ENCODE results near the gene TAF1B. TPM values are rescaled to one million over a fixed set of nuclear protein-coding genes. Genes with fewer than 3 reads are reported as not detected.

Gene TAF1B
- total RNA-seq, 2 donors from 2014 or later = 14.8 to 16.0 TPM

GRCh38 chr2:9946818-9947217 is 103.5 kb downstream of the TAF1B start:
- TF ChIP-seq POLR2AphosphoS5 (IDR thresholded peaks at IDR 0.05) (no peak), CTCF (IDR thresholded peaks at IDR 0.05) (no peak), POLR2A (IDR thresholded peaks at IDR 0.05) (no peak)
- peaks cover 4% of the 10 kb centered on the region for H3K4me1 ChIP-seq (replicated peaks)
- DNase-seq (ENCODE audit: low spot score) = no peak
- H3K4me3 ChIP-seq = no peak overlapping the region
- 73% methylated on average over 5 of the region's 5 CpGs for WGBS
- intact Hi-C loops (cut with DNase I) = no loop called here
- no peak overlapping the region for H3K27ac ChIP-seq
- H3K36me3 ChIP-seq = no peaks in the 10 kb centered on the region
- H3K27me3 ChIP-seq (replicated peaks; ENCODE audit: insufficient read depth) = no peaks in the 10 kb centered on the region
- H3K9me3 ChIP-seq = no peaks in the 10 kb centered on the region

- no peak overlapping the region for H3K27ac ChIP-seq
- H3K27me3 ChIP-seq (replicated peaks; ENCODE audit: insufficient read depth) = no peaks in the 10 kb centered on the region
- 95% methylated on average over 5 of the region's 6 CpGs for WGBS
- no peaks in the 10 kb centered on the region for H3K9me3 ChIP-seq
- no peaks in the 10 kb centered on the region for H3K36me3 ChIP-seq
- peaks cover 4% of the 10 kb centered on the region for H3K4me1 ChIP-seq (replicated peaks)
- intact Hi-C loops (cut with DNase I) = no loop called here
- no peak for DNase-seq (ENCODE audit: low spot score)
- TF ChIP-seq CTCF (IDR thresholded peaks at IDR 0.05) = no peak
- TF ChIP-seq POLR2A (IDR thresholded peaks at IDR 0.05) = no peak
- no peak for TF ChIP-seq POLR2AphosphoS5 (IDR thresholded peaks at IDR 0.05)
- H3K4me3 ChIP-seq = no peak overlapping the region
Measured at GRCh38 chr2:9948721-9949120, 105.4 kb downstream of the TAF1B start.

DNA sequence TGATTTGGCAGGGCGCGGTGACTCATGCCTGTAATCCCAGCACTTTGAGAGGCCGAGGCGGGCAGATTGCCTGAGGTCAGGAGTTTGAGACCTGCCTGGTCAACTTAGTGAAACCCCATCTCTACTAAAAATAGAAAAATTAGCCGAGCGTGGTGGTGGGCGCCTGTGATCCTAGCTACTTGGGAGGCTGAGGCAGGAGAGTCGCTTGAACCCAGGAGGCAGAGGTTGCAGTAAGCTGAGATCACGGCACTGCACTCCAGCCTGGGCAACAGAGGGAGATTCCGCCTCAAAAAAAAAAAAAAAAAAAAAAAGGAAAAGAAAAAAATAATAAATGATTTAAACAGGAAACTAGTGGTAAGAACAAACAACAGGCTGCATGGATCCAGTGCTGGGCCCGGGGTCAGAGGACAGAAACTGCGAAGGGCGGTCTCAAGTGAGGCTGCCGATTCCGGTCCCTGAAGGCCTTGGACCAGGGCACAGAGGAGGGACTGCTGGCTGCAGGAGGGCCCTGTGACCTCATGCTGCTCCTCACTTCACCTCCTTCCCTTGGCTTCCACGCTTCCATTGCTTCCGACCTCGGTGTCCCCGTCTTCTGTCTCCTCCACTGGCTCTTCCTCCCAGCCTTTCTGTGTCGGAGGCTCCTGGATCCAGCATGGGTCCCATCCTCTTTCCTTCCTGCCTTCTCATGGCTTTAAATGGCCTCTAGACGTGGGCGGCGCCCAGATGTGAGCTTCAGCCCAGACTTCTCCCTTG is 106.1 kb downstream of the TAF1B start:
- Histone ChIP-seq H3K27ac (no peak overlapping the region), H3K4me3 (no peak overlapping the region), H3K9me3 (no peaks in the 10 kb centered on the region), H3K4me1 (replicated peaks) (peaks cover under 1% of the 10 kb centered on the region), H3K27me3 (replicated peaks; ENCODE audit: insufficient read depth) (no peaks in the 10 kb centered on the region), H3K36me3 (no peaks in the 10 kb centered on the region)
- TF ChIP-seq POLR2AphosphoS5 (IDR thresholded peaks at IDR 0.05) (no peak), CTCF (IDR thresholded peaks at IDR 0.05) (no peak), POLR2A (IDR thresholded peaks at IDR 0.05) (no peak)
- 91% methylated on average over 23 of the region's 23 CpGs for WGBS
- DNase-seq (ENCODE audit: low spot score) = no peak
- intact Hi-C loops (cut with DNase I) = no loop called here

DNA sequence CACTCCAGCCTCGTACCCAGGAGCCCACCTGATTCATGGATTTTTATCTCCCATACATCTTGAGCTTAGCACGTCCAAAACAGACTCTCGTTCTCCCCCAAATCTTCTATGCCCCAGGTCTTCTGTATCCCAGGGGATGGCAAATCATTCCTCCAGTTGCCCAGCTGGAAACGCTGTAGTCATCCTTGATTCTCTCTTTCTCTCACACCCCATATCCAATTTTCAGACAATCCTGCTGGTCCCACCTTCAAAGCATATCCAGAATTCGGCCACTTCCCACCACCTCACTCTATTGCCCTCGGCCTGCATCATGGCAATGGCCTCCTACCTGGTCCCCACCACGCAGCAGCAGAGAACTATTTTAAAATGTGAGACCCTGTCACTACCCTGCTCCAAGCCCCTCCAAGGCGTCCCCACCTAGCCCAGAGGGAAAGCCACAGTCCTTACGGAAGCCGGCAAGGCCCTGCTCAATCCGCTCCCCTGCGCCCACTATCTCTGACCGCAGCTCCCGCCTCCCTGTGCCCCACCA is 106.8 kb downstream of the TAF1B start:
- Histone ChIP-seq H3K4me1 (replicated peaks) (no peaks in the 10 kb centered on the region), H3K9me3 (no peaks in the 10 kb centered on the region), H3K4me3 (no peak overlapping the region), H3K36me3 (no peaks in the 10 kb centered on the region), H3K27me3 (replicated peaks; ENCODE audit: insufficient read depth) (no peaks in the 10 kb centered on the region), H3K27ac (peak overlapping the region; percentile 86 to 96)
- intact Hi-C loops (cut with DNase I) = no loop called here
- WGBS = 93% methylated on average over 14 of the region's 14 CpGs
- no peak for TF ChIP-seq CTCF (IDR thresholded peaks at IDR 0.05)
- TF ChIP-seq POLR2A (IDR thresholded peaks at IDR 0.05) = no peak
- no peak for TF ChIP-seq POLR2AphosphoS5 (IDR thresholded peaks at IDR 0.05)
- no peak for DNase-seq (ENCODE audit: low spot score)

Measured in prostate gland (tissue), 2 donors.